Choroid plexus epithelial cell (primary cell): ENCODE measurements around the gene FEN1.
A peak's percentile ranks its signal among the peaks of the same experiment; 100 is the strongest.

Source experiments
- DNase-seq: peaks from one replicate; pipeline ENCODE4 v3.0.0-alpha.2; 2010; ENCODE audit warnings: low read depth
- H3K4me3 ChIP-seq: 2 replicates; pipeline ENCODE4 v1.5.1; 2011; ENCODE audit warnings: low read depth, mild to moderate bottlenecking, control low read depth, low read length, moderate library complexity
- CTCF ChIP-seq: conservative IDR thresholded peaks from 2 replicates; pipeline ENCODE4 v1.5.1; 2011; ENCODE audit warnings: low read depth, mild to moderate bottlenecking, control low read depth, inconsistent platforms, low read length, moderate library complexity

FEN1 gene

GRCh38 chr11:61752925-61753521, 39.7 kb upstream of the FEN1 start:
- TF ChIP-seq CTCF = peak; percentile 9
- H3K4me3 ChIP-seq = peak overlapping the region; percentile 73
- DNase-seq = no peak

GRCh38 chr11:61753672-61754071, 39.0 kb upstream of the FEN1 start:
- DNase-seq = no peak
- H3K4me3 ChIP-seq = peak overlapping the region; percentile 73
- TF ChIP-seq CTCF = no peak

DNA sequence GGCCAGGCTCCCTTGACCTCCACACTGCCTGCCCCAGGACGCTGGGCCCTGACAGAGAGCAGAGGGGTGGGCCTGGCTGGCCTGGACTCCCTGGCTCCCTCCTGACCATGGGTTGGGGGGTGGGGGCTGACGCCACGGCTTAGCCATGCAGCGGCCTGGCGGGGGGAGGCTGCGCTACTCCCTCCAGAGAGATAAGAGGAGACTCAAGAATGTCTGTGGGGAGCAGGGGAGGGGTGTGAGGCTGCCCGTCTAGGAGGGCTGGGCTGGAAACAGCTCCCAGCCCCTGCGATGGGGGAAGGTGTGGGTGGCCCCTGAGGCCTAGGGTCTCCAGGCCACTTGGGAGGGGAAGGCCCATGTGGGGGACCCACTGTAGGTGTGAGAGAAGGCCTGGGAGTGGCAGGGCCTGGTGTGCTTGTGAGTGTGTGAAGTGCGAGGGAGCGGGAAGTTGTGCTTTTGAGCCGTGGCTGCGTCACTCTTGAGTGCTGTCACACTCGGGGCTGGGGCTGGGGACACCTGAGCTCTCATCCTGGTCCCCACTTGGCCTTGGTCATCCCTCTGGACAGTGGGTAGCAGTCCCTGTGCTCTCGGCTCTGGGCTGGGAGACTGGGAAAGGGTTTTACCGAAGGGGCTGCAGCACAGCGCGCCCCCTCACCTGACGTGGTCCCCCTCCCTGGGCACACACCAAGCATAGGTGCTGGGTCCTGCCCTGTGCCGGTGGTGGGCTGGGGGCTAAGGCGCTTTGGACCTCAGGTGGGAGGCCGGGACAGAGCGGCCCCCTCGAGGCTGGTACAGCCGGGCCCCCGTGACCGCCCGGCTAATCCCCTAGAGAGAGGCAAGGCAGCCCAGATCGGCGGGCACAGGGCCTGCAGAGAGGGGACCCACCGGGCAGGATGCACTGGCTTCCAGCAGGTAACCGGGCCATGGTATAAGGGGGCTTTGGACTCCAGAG, 37.9 kb upstream of the FEN1 start:
- peak overlapping the region; percentile 73 for H3K4me3 ChIP-seq
- TF ChIP-seq CTCF = no peak
- peak; percentile 88 for DNase-seq

GRCh38 chr11:61756147-61756451, 36.6 kb upstream of the FEN1 start:
- H3K4me3 ChIP-seq = no peak overlapping the region
- DNase-seq = no peak
- TF ChIP-seq CTCF = no peak

DNA sequence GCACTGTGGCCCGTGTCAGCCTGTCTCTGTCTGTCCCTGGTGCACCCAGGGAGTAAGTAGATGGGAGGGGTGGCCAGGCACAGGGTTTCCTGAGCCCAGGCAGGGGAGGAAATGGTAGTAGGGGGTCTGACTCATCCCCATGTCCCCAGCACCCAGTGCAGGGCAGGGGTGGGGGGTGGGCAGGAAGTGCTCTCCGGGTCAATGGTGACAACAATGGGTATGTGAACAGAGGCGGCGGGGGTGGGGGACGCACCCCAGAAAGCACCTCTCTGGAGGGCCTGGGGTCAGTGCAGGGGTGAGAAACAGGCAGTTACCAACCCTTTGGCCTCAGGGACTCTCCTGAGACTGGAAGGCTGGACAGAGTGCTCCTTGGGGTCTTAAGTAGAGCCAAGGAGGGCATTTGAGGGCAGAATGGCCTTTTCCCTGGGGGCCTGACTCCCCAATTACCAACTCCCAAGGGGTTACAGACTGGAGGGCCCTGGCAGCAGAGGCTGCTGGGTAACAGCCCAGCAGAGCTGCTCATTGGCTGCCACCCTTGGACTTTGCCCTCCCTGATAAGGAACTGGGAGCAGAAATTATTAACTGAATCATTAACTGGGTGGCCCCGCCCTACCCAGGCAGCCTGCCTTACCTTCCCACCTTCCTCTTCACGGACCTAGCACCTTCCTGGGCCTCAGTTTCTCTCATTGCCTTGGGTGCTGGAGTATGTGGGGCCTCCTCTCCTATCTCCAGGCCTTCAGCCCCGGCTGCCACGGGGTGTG, 36.1 kb upstream of the FEN1 start:
- no peak for TF ChIP-seq CTCF
- peak; percentile 64 for DNase-seq
- no peak overlapping the region for H3K4me3 ChIP-seq

DNA sequence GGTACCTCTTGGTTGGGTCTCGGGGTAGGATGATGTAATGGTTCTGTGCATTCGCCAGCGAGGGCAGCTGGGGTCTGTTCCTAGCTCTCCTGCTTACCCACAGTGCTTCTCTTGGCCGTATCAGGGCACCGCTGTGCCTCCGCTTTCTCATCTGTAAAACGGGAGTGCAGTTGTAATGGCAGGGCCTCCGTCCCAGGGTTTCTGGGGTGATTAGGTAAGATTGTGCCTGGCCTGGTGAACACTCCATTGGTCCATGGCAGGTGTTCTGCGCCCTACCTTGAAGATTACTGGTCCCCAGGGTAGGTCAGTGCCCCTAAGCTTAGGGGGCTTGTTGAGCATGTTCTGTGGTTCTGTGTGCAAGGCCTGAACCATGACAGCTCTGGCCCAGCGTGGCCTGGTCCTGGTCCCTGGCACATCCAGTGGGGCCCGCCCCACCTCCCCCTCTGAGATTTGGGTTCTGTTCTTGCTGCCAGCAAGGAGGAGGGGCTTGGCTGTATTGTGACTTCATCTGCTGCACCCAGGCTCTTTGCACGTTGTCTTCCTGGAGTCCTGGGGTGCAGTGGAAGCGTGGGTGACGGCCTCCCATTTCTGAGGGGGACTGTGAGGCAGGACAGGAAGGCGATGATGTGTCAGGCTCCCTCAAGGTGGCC, 35.4 kb upstream of the FEN1 start:
- no peak for DNase-seq
- H3K4me3 ChIP-seq = no peak overlapping the region
- TF ChIP-seq CTCF = no peak
